Brain microvascular endothelial cell (primary cell): ENCODE data around the gene LCN10.
A peak's percentile ranks its signal among the peaks of the same experiment; 100 is the strongest.
"Not testable (repeated sequence)": the region's sequence is repeated elsewhere in the genome, so short reads cannot be mapped to it uniquely, and the experiment has no call there.

Experiments used
- DNase-seq: peaks from one replicate; pipeline ENCODE4 v3.0.0-alpha.2; 2020
- H3K27ac ChIP-seq: fragments of 250-450 bp; sonication (Bioruptor Pico); 2 replicates; pipeline ENCODE4 v1.5.1; 2020; ENCODE audit warnings: mild to moderate bottlenecking, moderate library complexity
- H3K27me3 ChIP-seq: fragments of 250-450 bp; sonication (Bioruptor Pico); replicated peaks from 2 replicates; pipeline ENCODE4 v1.5.1; 2020; ENCODE audit warnings: mild to moderate bottlenecking
- H3K36me3 ChIP-seq: fragments of 250-450 bp; sonication (Bioruptor Pico); replicated peaks from 2 replicates; pipeline ENCODE4 v1.5.1; 2020; ENCODE audit warnings: mild to moderate bottlenecking
- H3K4me3 ChIP-seq: 2 replicates; pipeline ENCODE4 v1.5.1; 2011; ENCODE audit warnings: low read depth, mild to moderate bottlenecking, control low read depth, low read length, moderate library complexity
- in situ Hi-C: cut with HindIII; loops from 2 replicates; pipeline ENCODE4 v1.10.0; 2017; ENCODE audit warnings: low sequenced_read_pairs, low pct_ligation_motif_present
- TF ChIP-seq, protein P1 (sequence below): IDR thresholded peaks from 2 replicates; pipeline ENCODE4 v1.5.1; 2011; ENCODE audit warnings: low read depth, mild to moderate bottlenecking, moderate library complexity, low read length, control low read depth, inconsistent platforms; ENCODE audit errors: missing control alignments

LCN10 gene

DNA sequence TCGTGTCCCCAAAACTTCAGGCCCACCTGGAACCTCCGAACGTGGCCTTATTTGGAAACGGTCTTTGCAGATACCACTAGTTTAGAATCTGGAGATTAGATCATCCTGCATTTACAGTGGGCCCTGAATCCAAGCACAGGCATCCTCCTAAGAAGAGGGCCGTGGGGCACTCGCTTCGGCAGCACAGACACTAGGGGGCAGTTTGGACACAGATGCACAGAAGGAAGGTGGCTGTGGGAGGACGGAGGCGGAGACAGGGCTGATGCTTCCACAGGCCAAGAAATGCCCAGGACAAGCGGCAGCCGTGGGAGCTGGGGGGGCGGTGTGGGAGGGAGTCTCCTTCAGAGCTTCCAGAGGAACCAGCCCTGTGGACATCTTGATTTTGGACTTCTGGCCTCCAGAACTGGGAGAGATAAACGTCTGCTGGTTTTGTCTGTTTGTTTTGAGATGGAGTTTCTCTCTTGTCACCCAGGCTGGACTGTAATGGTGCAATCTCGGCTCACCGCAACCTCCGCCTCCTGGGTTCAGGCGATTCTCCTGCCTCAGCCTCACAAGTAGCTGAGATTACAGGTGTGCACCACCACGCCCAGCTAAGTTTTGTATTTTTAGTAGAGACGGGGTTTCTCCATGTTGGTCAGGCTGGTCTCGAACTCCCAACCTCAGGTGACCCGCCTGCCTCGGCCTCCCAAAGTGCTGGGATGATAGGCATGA, 18.2 kb upstream of the LCN10 start:
- H3K27ac ChIP-seq, in situ Hi-C loops, H3K4me3 ChIP-seq, H3K36me3 ChIP-seq, H3K27me3 ChIP-seq: not testable (repeated sequence)
- TF ChIP-seq, protein P1, sequence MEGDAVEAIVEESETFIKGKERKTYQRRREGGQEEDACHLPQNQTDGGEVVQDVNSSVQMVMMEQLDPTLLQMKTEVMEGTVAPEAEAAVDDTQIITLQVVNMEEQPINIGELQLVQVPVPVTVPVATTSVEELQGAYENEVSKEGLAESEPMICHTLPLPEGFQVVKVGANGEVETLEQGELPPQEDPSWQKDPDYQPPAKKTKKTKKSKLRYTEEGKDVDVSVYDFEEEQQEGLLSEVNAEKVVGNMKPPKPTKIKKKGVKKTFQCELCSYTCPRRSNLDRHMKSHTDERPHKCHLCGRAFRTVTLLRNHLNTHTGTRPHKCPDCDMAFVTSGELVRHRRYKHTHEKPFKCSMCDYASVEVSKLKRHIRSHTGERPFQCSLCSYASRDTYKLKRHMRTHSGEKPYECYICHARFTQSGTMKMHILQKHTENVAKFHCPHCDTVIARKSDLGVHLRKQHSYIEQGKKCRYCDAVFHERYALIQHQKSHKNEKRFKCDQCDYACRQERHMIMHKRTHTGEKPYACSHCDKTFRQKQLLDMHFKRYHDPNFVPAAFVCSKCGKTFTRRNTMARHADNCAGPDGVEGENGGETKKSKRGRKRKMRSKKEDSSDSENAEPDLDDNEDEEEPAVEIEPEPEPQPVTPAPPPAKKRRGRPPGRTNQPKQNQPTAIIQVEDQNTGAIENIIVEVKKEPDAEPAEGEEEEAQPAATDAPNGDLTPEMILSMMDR, result peak; percentile 84
- peak; percentile 74 for DNase-seq

DNA sequence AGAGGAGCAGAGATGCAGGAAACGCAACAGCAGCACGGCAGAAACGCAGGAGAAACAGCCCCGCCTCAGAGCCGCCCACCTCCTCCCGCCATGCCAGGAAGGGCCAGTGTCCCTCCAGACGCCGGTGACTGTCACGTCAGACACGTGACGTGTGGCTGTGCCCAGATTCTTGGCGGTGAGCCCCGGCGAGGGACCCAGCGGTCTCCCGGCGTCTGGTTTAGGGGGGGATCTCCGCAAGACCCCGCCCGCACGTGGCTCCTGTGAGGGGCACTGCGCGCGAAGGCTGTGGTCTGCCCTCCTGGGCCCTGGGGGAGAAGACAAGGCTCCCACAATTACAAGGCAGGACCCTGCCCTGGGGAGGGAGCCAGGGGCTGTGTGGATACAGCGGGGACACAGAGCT, 17.7 kb upstream of the LCN10 start:
- Histone ChIP-seq H3K27ac (no peak overlapping the region), H3K36me3 (no peaks in the 10 kb centered on the region), H3K27me3 (no peaks in the 10 kb centered on the region), H3K4me3 (no peak overlapping the region)
- in situ Hi-C loops, result no loop called here
- no peak for DNase-seq
- TF ChIP-seq, protein P1, result no peak

DNA sequence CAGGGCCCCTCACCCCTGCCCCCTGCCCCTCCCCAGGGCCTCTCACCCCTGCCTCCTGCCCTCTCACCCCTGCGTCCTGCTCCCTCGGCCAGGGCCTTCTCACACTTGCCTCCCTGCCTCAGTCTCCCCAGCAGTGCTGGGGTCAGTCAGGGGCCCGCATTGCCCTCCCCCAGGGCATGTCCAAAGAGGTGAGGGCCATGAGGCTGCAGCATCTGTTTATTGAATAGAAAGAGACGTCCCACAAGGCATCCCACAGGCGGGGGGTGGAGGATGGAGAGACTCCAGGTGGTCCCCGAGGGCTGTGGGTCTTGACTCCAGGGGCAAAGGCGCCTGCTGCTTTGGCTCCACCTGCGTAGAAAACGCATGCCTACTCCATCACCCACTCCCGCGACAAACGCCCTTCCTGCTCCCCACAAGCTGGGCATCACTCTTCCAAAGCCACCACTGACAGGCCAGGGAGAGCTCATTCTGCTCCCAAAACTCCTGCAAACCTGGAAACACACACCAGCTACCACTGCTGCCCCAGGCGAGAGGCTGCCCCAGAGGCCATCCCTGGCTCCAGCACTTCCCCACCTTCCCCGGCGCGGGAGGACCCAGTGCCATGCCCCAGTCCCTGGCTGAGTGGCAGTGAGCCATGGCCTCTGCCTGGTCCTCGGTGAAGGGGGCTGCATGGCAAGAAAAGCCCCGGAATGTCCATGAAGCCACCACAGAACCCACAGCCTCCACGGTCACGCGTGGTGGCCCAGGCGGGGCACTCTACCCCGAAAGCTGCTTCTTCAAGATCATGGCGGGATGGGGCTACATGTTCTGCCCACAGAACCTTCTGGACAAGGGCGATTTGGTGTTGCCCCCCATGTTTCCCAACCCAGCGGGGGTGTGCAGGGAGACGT, 16.9 kb upstream of the LCN10 start:
- DNase-seq, result no peak
- no peak overlapping the region for H3K4me3 ChIP-seq
- TF ChIP-seq, protein P1, result no peak
- H3K27me3 ChIP-seq, result no peaks in the 10 kb centered on the region
- H3K27ac ChIP-seq, result no peak overlapping the region
- no peaks in the 10 kb centered on the region for H3K36me3 ChIP-seq
- in situ Hi-C loops, result no loop called here

DNA sequence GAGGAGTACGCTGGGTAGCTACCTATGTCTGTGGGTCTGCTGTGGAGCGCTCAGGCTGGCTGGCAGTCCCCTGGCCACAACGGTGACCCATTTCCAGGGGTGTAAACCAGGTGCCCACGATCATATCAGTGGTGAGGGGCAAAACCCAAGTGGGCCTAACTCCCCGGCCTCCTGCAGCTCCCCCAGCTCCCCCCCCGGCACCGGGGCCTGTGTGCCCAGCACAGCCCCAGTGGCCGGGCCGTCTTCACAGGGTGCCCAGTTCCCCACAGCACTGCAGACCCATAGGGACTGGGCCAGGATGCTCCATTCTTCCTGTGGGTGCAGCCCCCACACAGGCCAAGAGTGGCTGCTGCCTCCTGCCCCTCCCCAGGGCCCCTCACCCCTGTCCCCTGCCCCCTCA, 16.3 kb upstream of the LCN10 start:
- H3K36me3 ChIP-seq, result no peaks in the 10 kb centered on the region
- H3K27me3 ChIP-seq, result no peaks in the 10 kb centered on the region
- H3K4me3 ChIP-seq, result no peak overlapping the region
- TF ChIP-seq, protein P1, result no peak
- no peak overlapping the region for H3K27ac ChIP-seq
- in situ Hi-C loops, result no loop called here
- no peak for DNase-seq

DNA sequence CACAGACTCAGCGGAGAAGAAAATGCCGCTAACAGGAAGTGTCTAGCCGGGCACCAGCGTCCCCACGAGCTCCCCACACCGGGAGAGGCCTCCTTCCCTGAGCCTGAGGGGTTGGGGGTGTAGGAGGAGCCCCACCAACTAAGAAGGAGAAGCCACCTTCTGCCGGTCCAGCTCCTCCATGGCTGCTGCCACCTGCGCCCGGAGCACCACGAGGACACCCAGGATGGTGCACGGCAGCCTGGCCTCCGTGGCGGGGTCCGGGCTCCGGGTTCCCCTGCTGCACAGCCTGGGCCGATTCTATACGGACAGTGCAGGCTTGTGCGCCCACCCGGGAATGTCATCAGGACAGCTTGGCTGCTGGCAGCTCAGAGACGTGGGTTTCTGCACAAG, 15.0 kb upstream of the LCN10 start:
- in situ Hi-C loops, result no loop called here
- TF ChIP-seq, protein P1, result no peak
- no peak overlapping the region for H3K4me3 ChIP-seq
- DNase-seq, result no peak
- H3K36me3 ChIP-seq, result no peaks in the 10 kb centered on the region
- no peaks in the 10 kb centered on the region for H3K27me3 ChIP-seq
- no peak overlapping the region for H3K27ac ChIP-seq
